Liver (tissue), 9 donors: ENCODE measurements around the gene ABCC2. TPM values are rescaled to one million over a fixed set of nuclear protein-coding genes. Genes with fewer than 3 reads are reported as not detected.
"Not testable (repeated sequence)": the region's sequence is repeated elsewhere in the genome, so short reads cannot be mapped to it uniquely, and the experiment has no call there.

Experiments
- DNase-seq: peaks from one replicate; pipeline ENCODE4 v3.0.0-alpha.2; 2017; ENCODE audit warnings: low spot score
- H3K27ac ChIP-seq, 2 donors: one replicate each; pipeline ENCODE4 v1.7.0; 2013; ENCODE audit warnings: inconsistent platforms in 2 of 2, low read length in 2 of 2, control low read depth in 1 of 2, low read depth in 1 of 2, mild to moderate bottlenecking in 1 of 2
- H3K27me3 ChIP-seq, 4 donors: one replicate each; pipeline versions ENCODE4 v1.6.1 to v1.7.0; 2013; ENCODE audit warnings: low read length in 3 of 4, inconsistent platforms in 1 of 4, mild to moderate bottlenecking in 1 of 4, moderate library complexity in 1 of 4; ENCODE audit not compliant: control insufficient read depth in 4 of 4, insufficient read depth in 4 of 4
- H3K36me3 ChIP-seq, 4 donors: one replicate each; pipeline versions ENCODE4 v1.6.1 to v1.7.0; 2013; ENCODE audit warnings: low read length in 3 of 4, mild to moderate bottlenecking in 3 of 4, low read depth in 1 of 4, moderate library complexity in 1 of 4; ENCODE audit not compliant: control insufficient read depth in 4 of 4, insufficient read depth in 3 of 4
- H3K4me1 ChIP-seq, 4 donors: one replicate each; pipeline versions ENCODE4 v1.6.1 to v1.7.0; 2013; ENCODE audit warnings: low read length in 3 of 4, mild to moderate bottlenecking in 3 of 4, moderate library complexity in 1 of 4; ENCODE audit not compliant: control insufficient read depth in 4 of 4, insufficient read depth in 4 of 4
- H3K4me3 ChIP-seq, 3 donors: one replicate each; pipeline versions ENCODE4 v1.6.1 to v1.7.0; 2013; ENCODE audit warnings: low read length in 3 of 3, control low read depth in 1 of 3, low read depth in 1 of 3, mild to moderate bottlenecking in 1 of 3
- H3K9ac ChIP-seq, 2 donors: one replicate each; pipeline ENCODE4 v1.7.0; 2013; ENCODE audit warnings: low read length in 2 of 2, mild to moderate bottlenecking in 2 of 2, moderate library complexity in 2 of 2, control low read depth in 1 of 2, low read depth in 1 of 2
- H3K9me3 ChIP-seq, 4 donors: one replicate each; pipeline versions ENCODE4 v1.6.1 to v1.7.0; 2013; ENCODE audit warnings: low read length in 3 of 4; ENCODE audit not compliant: control insufficient read depth in 4 of 4
- CTCF ChIP-seq: fragments of 150-350 bp; IDR thresholded peaks from 2 replicates; pipeline ENCODE4 v1.5.1; 2017; ENCODE audit warnings: improper control_type of control experiment, low read depth, low read length; ENCODE audit not compliant: missing input control
- EGR1 ChIP-seq, 2 donors: IDR thresholded peaks; 2 replicates each; pipeline ENCODE4 v1.6.1; 2016 to 2018; ENCODE audit warnings: antibody characterized with exemption in 2 of 2, low read depth in 2 of 2
- FOXA1 ChIP-seq: IDR thresholded peaks from 2 replicates; pipeline ENCODE4 v1.6.1; 2016; ENCODE audit warnings: antibody characterized with exemption
- FOXA2 ChIP-seq: IDR thresholded peaks from 2 replicates; pipeline ENCODE4 v1.6.1; 2016; ENCODE audit warnings: antibody characterized with exemption
- GABPA ChIP-seq, 2 donors: IDR thresholded peaks in 1 of 2; conservative IDR thresholded peaks in 1 of 2; 2 replicates each; pipeline ENCODE4 v1.6.1; 2016; ENCODE audit warnings: antibody characterized with exemption in 2 of 2, mild to moderate bottlenecking in 1 of 2, moderate library complexity in 1 of 2
- HNF4A ChIP-seq, 2 donors: conservative IDR thresholded peaks; 2 replicates each; pipeline ENCODE4 v1.6.1; 2016; ENCODE audit warnings: antibody characterized with exemption in 2 of 2, mild to moderate bottlenecking in 2 of 2
- HNF4G ChIP-seq: IDR thresholded peaks from 2 replicates; pipeline ENCODE4 v1.6.1; 2016; ENCODE audit warnings: antibody characterized with exemption
- JUND ChIP-seq, 2 donors: IDR thresholded peaks; 2 replicates each; pipeline ENCODE4 v1.6.1; 2016; ENCODE audit warnings: antibody characterized with exemption in 2 of 2
- NR2F2 ChIP-seq: IDR thresholded peaks from 2 replicates; pipeline ENCODE4 v1.6.1; 2016; ENCODE audit warnings: antibody characterized with exemption
- SP1 ChIP-seq: IDR thresholded peaks from 2 replicates; pipeline ENCODE4 v1.6.1; 2018; ENCODE audit warnings: antibody characterized with exemption, mild to moderate bottlenecking
- TAF1 ChIP-seq: conservative IDR thresholded peaks from 2 replicates; pipeline ENCODE4 v1.6.1; 2016; ENCODE audit warnings: antibody characterized with exemption, mild to moderate bottlenecking
- YY1 ChIP-seq: IDR thresholded peaks from 2 replicates; pipeline ENCODE4 v1.6.1; 2016; ENCODE audit warnings: antibody characterized with exemption, mild to moderate bottlenecking
- WGBS: extraction: QIAGEN DNeasy Blood & Tissue Kit; methylation state at CpG from one replicate; pipeline ENCODE4 v1.1.7; 2013; 5-methylcytosine and 5-hydroxymethylcytosine counted together
- polyA plus RNA-seq, 2 donors: library from polyadenylated mRNA; stranded (reverse) in 1 of 2; unstranded in 1 of 2; fragments of 200-250 nt in 1 of 2; fragments of >200 nt in 1 of 2; fragmentation: Nextera tagmentation in 1 of 2; extraction: Ambion mirVana in 1 of 2; gene quantifications; one replicate each; pipeline versions ENCODE4 v1.2.1 to v1.2.3, GENCODE V29; 2013 to 2015
- total RNA-seq, 2 donors: library from RNA; depleted of rRNA; stranded (reverse); fragments of >200 nt; gene quantifications; one replicate each; pipeline ENCODE4 v1.2.3, GENCODE V29; 2014
- TF ChIP-seq, protein P1 (sequence below): IDR thresholded peaks from 2 replicates; pipeline ENCODE4 v1.6.1; 2016; ENCODE audit warnings: antibody characterized with exemption
- TF ChIP-seq, protein P2 (sequence below): IDR thresholded peaks from 2 replicates; pipeline ENCODE4 v1.6.1; 2016; ENCODE audit warnings: antibody characterized with exemption
- donor health status: healthy.
- donor health status: healthy.
- donor health status: healthy.
- donor health status: healthy.
- donor health status: healthy.

Gene ABCC2
- total and polyA plus RNA-seq, 4 donors, result 45.6 to 234 (median 70.1) TPM

GRCh38 chr10:99743841-99744240 is 38.6 kb upstream of the ABCC2 start:
- Histone ChIP-seq H3K9ac (no peak overlapping the region), H3K4me3 (no peak overlapping the region), H3K27me3 (no peaks in the 10 kb centered on the region), H3K27ac (no peak overlapping the region), H3K9me3 (no peaks in the 10 kb centered on the region), H3K4me1 (peaks cover 0 to 6% (median 3%) of the 10 kb centered on the region in 4 donors), H3K36me3 (peaks cover 13 to 77% (median 61%) of the 10 kb centered on the region in 4 donors)
- TF ChIP-seq HNF4G (no peak), FOXA1 (no peak), CTCF (no peak), NR2F2 (no peak), FOXA2 (no peak)
- TF ChIP-seq, protein P1, sequence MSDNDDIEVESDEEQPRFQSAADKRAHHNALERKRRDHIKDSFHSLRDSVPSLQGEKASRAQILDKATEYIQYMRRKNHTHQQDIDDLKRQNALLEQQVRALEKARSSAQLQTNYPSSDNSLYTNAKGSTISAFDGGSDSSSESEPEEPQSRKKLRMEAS, result no peak
- DNase-seq, result no peak
- WGBS, result 87% methylated on average over 3 of the region's 3 CpGs

GRCh38 chr10:99746166-99746565 is 36.3 kb upstream of the ABCC2 start:
- H3K27ac ChIP-seq, H3K4me3 ChIP-seq, H3K9me3 ChIP-seq, H3K9ac ChIP-seq, H3K27me3 ChIP-seq, H3K4me1 ChIP-seq, DNase-seq: not testable (repeated sequence)
- WGBS, result 97% methylated on average over 2 of the region's 2 CpGs
- peaks cover 12 to 64% (median 51%) of the 10 kb centered on the region in 4 donors for H3K36me3 ChIP-seq

DNA sequence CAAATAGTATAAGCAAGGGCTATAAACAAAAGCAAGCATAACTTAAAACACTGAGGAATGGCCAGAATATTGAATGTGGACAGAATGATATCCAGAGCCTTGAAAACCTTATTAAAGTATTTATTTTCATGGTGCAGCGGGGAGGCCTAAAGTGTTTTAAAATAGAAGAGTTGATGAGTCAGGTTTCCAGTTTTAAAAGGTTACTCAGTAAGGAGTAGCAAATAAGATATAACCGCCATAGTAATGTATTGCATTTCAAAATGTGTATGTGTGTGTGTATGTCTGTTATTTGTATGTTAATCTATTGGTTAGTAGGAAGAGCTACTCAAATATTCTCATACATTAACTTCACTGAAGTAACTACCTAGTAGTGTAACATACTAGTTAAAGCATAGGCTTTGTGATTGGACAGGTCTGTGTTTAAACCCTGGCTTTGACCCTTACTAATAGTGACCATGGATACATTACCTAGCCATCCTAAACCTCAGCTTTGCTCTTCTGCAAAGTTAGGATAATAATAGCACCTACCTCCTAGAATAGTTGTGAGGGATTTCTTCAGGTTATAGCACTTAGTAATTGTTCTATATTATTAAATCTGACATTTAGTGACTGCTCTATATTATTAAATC is 33.5 kb upstream of the ABCC2 start:
- no peak overlapping the region for H3K4me3 ChIP-seq
- H3K9ac ChIP-seq, result no peak overlapping the region
- TF ChIP-seq TAF1 (no peak), EGR1 (IDR thresholded peaks at IDR 0.05; ENCODE audit: low read depth in 2 of 2) (no peak), HNF4G (no peak), FOXA1 (no peak), YY1 (no peak)
- TF ChIP-seq, protein P2, sequence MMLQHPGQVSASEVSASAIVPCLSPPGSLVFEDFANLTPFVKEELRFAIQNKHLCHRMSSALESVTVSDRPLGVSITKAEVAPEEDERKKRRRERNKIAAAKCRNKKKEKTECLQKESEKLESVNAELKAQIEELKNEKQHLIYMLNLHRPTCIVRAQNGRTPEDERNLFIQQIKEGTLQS, result no peak
- TF ChIP-seq, protein P1, result no peak
- peaks cover 9 to 53% (median 35%) of the 10 kb centered on the region in 4 donors for H3K36me3 ChIP-seq
- no peak overlapping the region for H3K27ac ChIP-seq
- H3K27me3 ChIP-seq, result no peaks in the 10 kb centered on the region
- WGBS, result 98% methylated on average over 2 of the region's 2 CpGs
- no peak for DNase-seq
- H3K9me3 ChIP-seq, result no peaks in the 10 kb centered on the region
- H3K4me1 ChIP-seq, result peaks cover 0 to 4% (median under 1%) of the 10 kb centered on the region in 4 donors

DNA sequence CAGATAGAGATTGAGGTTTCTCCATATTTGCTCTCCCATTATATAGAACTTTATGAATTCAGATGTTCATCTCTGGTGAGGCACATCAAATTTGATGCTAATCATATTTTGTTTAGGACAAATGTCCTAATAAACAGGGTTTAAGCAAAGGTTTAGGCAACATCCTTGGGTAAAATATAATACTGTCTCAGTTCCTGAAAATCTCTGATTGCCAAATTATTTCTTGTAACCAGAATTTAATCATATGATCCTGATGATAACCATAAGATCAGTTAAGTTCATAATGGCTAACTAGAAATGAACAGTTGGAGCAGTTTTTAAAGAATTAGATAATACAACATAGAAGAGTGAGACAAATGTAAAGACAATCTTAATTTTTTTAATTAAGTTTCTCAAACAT is 31.8 kb upstream of the ABCC2 start:
- Histone ChIP-seq H3K9ac (no peak overlapping the region), H3K9me3 (no peaks in the 10 kb centered on the region), H3K4me3 (no peak overlapping the region), H3K27me3 (no peaks in the 10 kb centered on the region), H3K36me3 (peaks cover 9 to 45% (median 29%) of the 10 kb centered on the region in 4 donors), H3K27ac (no peak overlapping the region), H3K4me1 (peaks cover 2 to 13% (median 4%) of the 10 kb centered on the region in 4 donors)
- TF ChIP-seq SP1 (no peak), HNF4A (conservative IDR thresholded peaks at IDR 0.05) (no peak), CTCF (no peak), YY1 (no peak), JUND (IDR thresholded peaks at IDR 0.05) (no peak), GABPA (IDR thresholded peaks at IDR 0.05 in 1 of 2, conservative IDR thresholded peaks at IDR 0.05 in 1 of 2) (no peak), FOXA1 (no peak), HNF4G (no peak)
- no peak for DNase-seq
